ENCODE measurements around the gene SMCO4. TPM values are rescaled to one million over a fixed set of nuclear protein-coding genes. Genes with fewer than 3 reads are reported as not detected.

Gene SMCO4
- 6.8 and 13.7 TPM in 2 replicates for total RNA-seq

GRCh38 chr11:93543292-93543977 is at the start of gene SMCO4:
Gene SMCO4, minus strand, starts transcription at chr11:93543391. Its CDS starts 64,202 bp downstream, at chr11:93479189.

Other genes starting within 250 kb of the SMCO4 start
- 0.16 TPM in 1 of 2 replicates, not detected in the other for gene DEUP1, start 212.6 kb downstream of the SMCO4 start, total RNA-seq
- gene CEP295, start 118.3 kb upstream of the SMCO4 start, total RNA-seq = 7.6 and 9.5 TPM in 2 replicates
- gene TAF1D, start 198.1 kb upstream of the SMCO4 start, total RNA-seq = 42.2 and 48.1 TPM in 2 replicates
- gene C11orf54, start 198.3 kb upstream of the SMCO4 start, total RNA-seq = 8.1 and 18.5 TPM in 2 replicates
- 23.8 and 31.8 TPM in 2 replicates for gene MED17, start 240.9 kb upstream of the SMCO4 start, total RNA-seq